Measurements from ENCODE around the gene EHBP1.
"Not testable (repeated sequence)": the region's sequence is repeated elsewhere in the genome, so short reads cannot be mapped to it uniquely, and the experiment has no call there.

EHBP1 gene

GRCh38 chr2:62745891-62746481, 40.5 kb downstream of the EHBP1 start:
- DNase-seq (ENCODE audit: low spot score) = no peak
- in situ Hi-C loops (cut with MboI; ENCODE audit: low sequenced_read_pairs, unreplicated experiment) = no loop called here
- TF ChIP-seq, protein P1, sequence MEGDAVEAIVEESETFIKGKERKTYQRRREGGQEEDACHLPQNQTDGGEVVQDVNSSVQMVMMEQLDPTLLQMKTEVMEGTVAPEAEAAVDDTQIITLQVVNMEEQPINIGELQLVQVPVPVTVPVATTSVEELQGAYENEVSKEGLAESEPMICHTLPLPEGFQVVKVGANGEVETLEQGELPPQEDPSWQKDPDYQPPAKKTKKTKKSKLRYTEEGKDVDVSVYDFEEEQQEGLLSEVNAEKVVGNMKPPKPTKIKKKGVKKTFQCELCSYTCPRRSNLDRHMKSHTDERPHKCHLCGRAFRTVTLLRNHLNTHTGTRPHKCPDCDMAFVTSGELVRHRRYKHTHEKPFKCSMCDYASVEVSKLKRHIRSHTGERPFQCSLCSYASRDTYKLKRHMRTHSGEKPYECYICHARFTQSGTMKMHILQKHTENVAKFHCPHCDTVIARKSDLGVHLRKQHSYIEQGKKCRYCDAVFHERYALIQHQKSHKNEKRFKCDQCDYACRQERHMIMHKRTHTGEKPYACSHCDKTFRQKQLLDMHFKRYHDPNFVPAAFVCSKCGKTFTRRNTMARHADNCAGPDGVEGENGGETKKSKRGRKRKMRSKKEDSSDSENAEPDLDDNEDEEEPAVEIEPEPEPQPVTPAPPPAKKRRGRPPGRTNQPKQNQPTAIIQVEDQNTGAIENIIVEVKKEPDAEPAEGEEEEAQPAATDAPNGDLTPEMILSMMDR (IDR thresholded peaks at IDR 0.05; ENCODE audit: borderline replicate concordance, control extremely low read depth, extremely low read depth, insufficient read depth, missing control alignments) = no peak

- in situ Hi-C loops (cut with MboI; ENCODE audit: low sequenced_read_pairs, unreplicated experiment) = no loop called here
- no peak for DNase-seq (ENCODE audit: low spot score)
- TF ChIP-seq, protein P1 (IDR thresholded peaks at IDR 0.05; ENCODE audit: borderline replicate concordance, control extremely low read depth, extremely low read depth, insufficient read depth, missing control alignments) = no peak
Measured at GRCh38 chr2:62747169-62747568, 41.7 kb downstream of the EHBP1 start.

- TF ChIP-seq, protein P1 (IDR thresholded peaks at IDR 0.05; ENCODE audit: borderline replicate concordance, control extremely low read depth, extremely low read depth, insufficient read depth, missing control alignments) = no peak
- in situ Hi-C loops (cut with MboI; ENCODE audit: low sequenced_read_pairs, unreplicated experiment) = no loop called here
- no peak for DNase-seq (ENCODE audit: low spot score)
Measured at GRCh38 chr2:62747876-62748275, 42.4 kb downstream of the EHBP1 start.

DNA sequence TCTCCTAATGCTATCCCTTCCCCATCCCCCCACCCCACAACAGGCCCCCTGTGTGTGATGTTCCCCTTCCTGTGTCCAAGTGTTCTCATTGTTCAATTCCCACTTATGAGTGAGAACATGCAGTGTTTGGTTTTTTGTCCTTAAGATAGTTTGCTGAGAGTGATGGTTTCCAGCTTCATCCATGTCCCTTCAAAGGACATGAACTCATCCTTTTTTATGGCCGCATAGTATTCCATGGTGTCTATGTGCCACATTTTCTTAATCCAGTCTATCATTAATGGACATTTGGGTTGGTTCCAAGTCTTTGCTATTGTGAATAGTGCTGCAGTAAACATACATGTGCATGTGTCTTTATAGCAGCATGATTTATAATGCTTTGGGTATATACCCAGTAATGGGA, 43.6 kb downstream of the EHBP1 start:
- in situ Hi-C loops (cut with MboI; ENCODE audit: low sequenced_read_pairs, unreplicated experiment); DNase-seq (ENCODE audit: low spot score): not testable (repeated sequence)

- no peak for DNase-seq (ENCODE audit: low spot score)
- in situ Hi-C loops (cut with MboI; ENCODE audit: low sequenced_read_pairs, unreplicated experiment) = no loop called here
Measured at GRCh38 chr2:62757029-62757428, 51.5 kb downstream of the EHBP1 start.

DNA sequence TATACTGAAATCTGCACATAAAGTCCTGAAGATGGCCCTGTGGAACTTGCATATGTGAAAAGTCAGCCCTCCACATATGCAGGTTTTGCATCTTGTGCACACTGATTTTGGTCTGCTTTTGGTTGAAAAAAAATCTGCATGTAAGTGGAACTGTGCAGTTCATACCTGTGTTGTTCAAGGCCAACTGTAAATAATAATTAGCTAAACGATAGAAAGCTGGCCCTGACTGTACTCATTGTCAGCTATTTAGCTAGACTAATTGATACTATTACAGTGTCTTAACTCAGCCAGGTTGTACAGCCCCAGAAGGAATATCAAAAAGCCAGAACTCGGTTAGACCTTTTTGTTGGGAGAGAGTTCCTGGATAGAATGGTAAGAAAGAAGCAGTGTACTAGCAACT, 54.5 kb downstream of the EHBP1 start:
- TF ChIP-seq, protein P1 (IDR thresholded peaks at IDR 0.05; ENCODE audit: borderline replicate concordance, control extremely low read depth, extremely low read depth, insufficient read depth, missing control alignments) = no peak
- in situ Hi-C loops (cut with MboI; ENCODE audit: low sequenced_read_pairs, unreplicated experiment) = no loop called here
- no peak for DNase-seq (ENCODE audit: low spot score)

More at GRCh38 chr2:62757029-62757428, 51.5 kb downstream of the EHBP1 start:
- TF ChIP-seq, protein P1 (IDR thresholded peaks at IDR 0.05; ENCODE audit: borderline replicate concordance, control extremely low read depth, extremely low read depth, insufficient read depth, missing control alignments) = no peak

DNA sequence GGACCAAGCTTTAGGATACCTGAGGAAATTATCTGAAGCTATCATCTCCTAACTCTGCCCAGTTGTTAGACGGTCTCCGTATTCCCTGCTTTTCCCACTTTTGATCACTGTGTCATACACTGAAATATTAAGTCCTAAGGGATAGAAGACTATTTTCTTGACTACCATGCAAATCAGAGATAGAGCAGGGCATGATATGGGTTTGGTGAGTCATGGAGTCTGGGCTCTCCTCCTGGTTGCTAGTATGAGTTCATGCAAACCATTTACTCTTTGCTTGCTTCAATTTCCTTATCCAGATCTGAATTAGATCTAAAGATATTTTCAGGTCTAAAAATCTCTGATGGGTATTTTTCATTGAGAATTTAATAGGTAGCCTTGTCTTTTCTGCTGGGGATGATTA, 55.0 kb downstream of the EHBP1 start:
- TF ChIP-seq, protein P1 (IDR thresholded peaks at IDR 0.05; ENCODE audit: borderline replicate concordance, control extremely low read depth, extremely low read depth, insufficient read depth, missing control alignments) = no peak
- DNase-seq (ENCODE audit: low spot score) = no peak
- in situ Hi-C loops (cut with MboI; ENCODE audit: low sequenced_read_pairs, unreplicated experiment) = no loop called here

Data from GM13976 (cell line).